SK-N-SH (cell line): ENCODE data around the gene PABPN1L.

Experiments
- CTCF ChIP-seq: fragments of 200-600 bp; sonication (generic); IDR thresholded peaks from 2 replicates; pipeline ENCODE4 v1.6.1; 2017; ENCODE audit warnings: antibody characterized with exemption, mild to moderate bottlenecking, moderate library complexity
- POLR2AphosphoS5 ChIP-seq: IDR thresholded peaks from 2 replicates; pipeline ENCODE4 v1.6.1; 2012; ENCODE audit warnings: low read depth, low read length
- REST ChIP-seq: IDR thresholded peaks from 2 replicates; pipeline ENCODE4 v1.6.1; 2012; ENCODE audit warnings: mild to moderate bottlenecking, low read depth, low read length, moderate library complexity

- TF ChIP-seq CTCF = no peak
- TF ChIP-seq REST = no peak
- no peak for TF ChIP-seq POLR2AphosphoS5
Measured at GRCh38 chr16:88883946-88884345, 17.5 kb upstream of the PABPN1L start.
